Heart right ventricle (tissue), 16 donors: Measurements from ENCODE around the gene PIN1. TPM values are rescaled to one million over a fixed set of nuclear protein-coding genes. Genes with fewer than 3 reads are reported as not detected.
"Not testable (repeated sequence)": the region's sequence is repeated elsewhere in the genome, so short reads cannot be mapped to it uniquely, and the experiment has no call there.

Experiments used
- ATAC-seq, 8 donors: fragments of 200-7000 bp; cut with Tn5 transposase; one replicate each; pipeline ENCODE4 v1.9.1; 2020; ENCODE audit warnings: mild to moderate bottlenecking in 8 of 8, moderate library complexity in 8 of 8, moderate number of reproducible peaks in 1 of 8
- DNase-seq, 2 donors: peaks; one replicate each; pipeline ENCODE4 v3.0.0-alpha.2; 2020
- H3K27ac ChIP-seq, 10 donors: fragments of 200-600 bp; sonication (generic) in 2 of 10; one replicate each; pipeline versions ENCODE4 v1.5.0 to v1.8.0; 2020 to 2022; ENCODE audit warnings: mild to moderate bottlenecking in 3 of 10
- H3K27me3 ChIP-seq, 7 donors: fragments of 200-600 bp; one replicate each; pipeline ENCODE4 v1.8.0; 2021 to 2022; ENCODE audit warnings: mild to moderate bottlenecking in 2 of 7
- H3K36me3 ChIP-seq, 9 donors: fragments of 200-600 bp; sonication (generic) in 1 of 9; one replicate each; pipeline versions ENCODE4 v1.5.0 to v1.8.0; 2020 to 2022; ENCODE audit warnings: mild to moderate bottlenecking in 2 of 9
- H3K4me1 ChIP-seq, 9 donors: fragments of 200-600 bp; sonication (generic) in 1 of 9; one replicate each; pipeline versions ENCODE4 v1.5.0 to v1.8.0; 2020 to 2022; ENCODE audit warnings: mild to moderate bottlenecking in 4 of 9
- H3K4me3 ChIP-seq, 10 donors: fragments of 200-600 bp; sonication (generic) in 2 of 10; one replicate each; pipeline versions ENCODE4 v1.5.0 to v1.8.0; 2020 to 2022; ENCODE audit warnings: mild to moderate bottlenecking in 7 of 10, moderate library complexity in 2 of 10
- H3K9me3 ChIP-seq, 11 donors: fragments of 200-600 bp in 10 of 11; sonication (generic) in 2 of 11; one replicate each; pipeline versions ENCODE4 v1.5.0 to v1.8.0; 2013 to 2022; ENCODE audit warnings: mild to moderate bottlenecking in 2 of 11, control low read depth in 1 of 11, moderate library complexity in 1 of 11
- WGBS, 2 donors: extraction: QIAGEN DNeasy Blood & Tissue Kit; methylation state at CpG; one replicate each; pipeline ENCODE4 v1.1.7; 2013; ENCODE audit warnings: inconsistent platforms in 1 of 2; 5-methylcytosine and 5-hydroxymethylcytosine counted together
- intact Hi-C, 10 donors: fragments of 100-400 bp; cut with DNase I; formaldehyde crosslinking; loops; one replicate each; pipeline versions ENCODE4 v1.11.1 to v1.14.2; 2022
- polyA plus RNA-seq, 2 donors: library from polyadenylated mRNA; stranded (reverse); fragments of 200-250 nt; gene quantifications; one replicate each; pipeline ENCODE4 v1.2.3, GENCODE V29; 2013
- total RNA-seq, 10 donors: library from RNA; stranded (reverse); fragmentation: NEBNext Ultra II Directional in 3 of 10; extraction: Animal tissue kit (Norgen Biotek cat#: 25700) in 3 of 10; gene quantifications; one replicate each; pipeline versions ENCODE4 v1.2.1 to v1.2.4, GENCODE V29; 2021 to 2023
- TF ChIP-seq, protein P1 (sequence below), 9 donors: fragments of 200-600 bp; sonication (generic) in 2 of 9; IDR thresholded peaks; one replicate each; pipeline versions ENCODE4 v1.5.0 to v1.8.0; 2021 to 2022; ENCODE audit warnings: antibody characterized with exemption in 9 of 9, mild to moderate bottlenecking in 5 of 9, moderate library complexity in 1 of 9
- donor health status: Arrhythmogenic right ventricular cardiomyopathy.
- donor health status: ischemic (EF 13 %, LVEDD 7.1; RV severe dilation, severe dysfunction).
- donor health status: healthy with polysubstance abuse.
- donor health status: DM: no; HTN: yes; CAD: no.
- donor health status: DM: no; HTN: no; CAD: no.
- donor health status: ischemic (EF 25% LVEDD 6.9; RV normal size, moderate dysfunction).
- donor health status: ischemic (EF 25% LVEDD 5.7; RV mildly dilated, moderate dysfunction).
- donor health status: healthy.
- donor health status: DM: yes; HTN: yes; CAD: no.
- donor health status: Ischemic cardiomyopathy.
- donor health status: ischemic (EF 35%, LVEDD 5.7; RV mildly dilated, moderate dysfunction).
- donor health status: nonischemic (EF 11% LVEDD 7.7; RV severe dilation, severe dysfunction).
- donor health status: DM: yes; HTN: yes; CAD: no.
- donor health status: PGD.
- donor health status: ischemic (EF 29% LVEDD 5.4; RV normal size, mild dysfunction).
- donor health status: nonischemic (EF 23%, LVEDD 6.1; RV moderate dilation, normal function).

Gene PIN1
- total and polyA plus RNA-seq, 12 donors: 74.6 to 152 (median 90.8) TPM

- Histone ChIP-seq H3K4me1 (peaks cover 3 to 27% (median 22%) of the 10 kb centered on the region in 9 donors), H3K27me3 (no peaks in the 10 kb centered on the region), H3K9me3 (no peaks in the 10 kb centered on the region), H3K36me3 (peaks cover 0 to 15% (median 0%) of the 10 kb centered on the region in 9 donors), H3K27ac (peak within 1 kb of the TSS; percentile 93 to 99 (median 96)), H3K4me3 (peak within 1 kb of the TSS; percentile 76 to 100 (median 97))
- intact Hi-C loops: loop anchor here in 4 of 10 donors (1.0 to 2.0 kb wide), 2 partner anchors 26 to 27 kb away; no protein-coding TSS in a partner anchor
- peak; percentile 100 for DNase-seq
- peak; percentile 94 to 97 (median 95) for ATAC-seq
- TF ChIP-seq, protein P1, sequence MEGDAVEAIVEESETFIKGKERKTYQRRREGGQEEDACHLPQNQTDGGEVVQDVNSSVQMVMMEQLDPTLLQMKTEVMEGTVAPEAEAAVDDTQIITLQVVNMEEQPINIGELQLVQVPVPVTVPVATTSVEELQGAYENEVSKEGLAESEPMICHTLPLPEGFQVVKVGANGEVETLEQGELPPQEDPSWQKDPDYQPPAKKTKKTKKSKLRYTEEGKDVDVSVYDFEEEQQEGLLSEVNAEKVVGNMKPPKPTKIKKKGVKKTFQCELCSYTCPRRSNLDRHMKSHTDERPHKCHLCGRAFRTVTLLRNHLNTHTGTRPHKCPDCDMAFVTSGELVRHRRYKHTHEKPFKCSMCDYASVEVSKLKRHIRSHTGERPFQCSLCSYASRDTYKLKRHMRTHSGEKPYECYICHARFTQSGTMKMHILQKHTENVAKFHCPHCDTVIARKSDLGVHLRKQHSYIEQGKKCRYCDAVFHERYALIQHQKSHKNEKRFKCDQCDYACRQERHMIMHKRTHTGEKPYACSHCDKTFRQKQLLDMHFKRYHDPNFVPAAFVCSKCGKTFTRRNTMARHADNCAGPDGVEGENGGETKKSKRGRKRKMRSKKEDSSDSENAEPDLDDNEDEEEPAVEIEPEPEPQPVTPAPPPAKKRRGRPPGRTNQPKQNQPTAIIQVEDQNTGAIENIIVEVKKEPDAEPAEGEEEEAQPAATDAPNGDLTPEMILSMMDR (IDR thresholded peaks at IDR 0.05): no peak
- WGBS, 2 donors: 0% methylated on average over 82 of the region's 82 CpGs
Observed at GRCh38 chr19:9818734-9819595, 16.2 kb upstream of the PIN1 start, which contains the start of gene FBXL12. Gene FBXL12 (minus strand): TSS chr19:9819079. CDS start chr19:9818813, 266 bp downstream.

GRCh38 chr19:9819596-9819909 is 15.6 kb upstream of the PIN1 start:
- intact Hi-C loops: loop anchor here in 4 of 10 donors (1.0 to 2.0 kb wide), 2 partner anchors 27 kb away; no protein-coding TSS in a partner anchor
- TF ChIP-seq, protein P1 (IDR thresholded peaks at IDR 0.05): no peak

DNA sequence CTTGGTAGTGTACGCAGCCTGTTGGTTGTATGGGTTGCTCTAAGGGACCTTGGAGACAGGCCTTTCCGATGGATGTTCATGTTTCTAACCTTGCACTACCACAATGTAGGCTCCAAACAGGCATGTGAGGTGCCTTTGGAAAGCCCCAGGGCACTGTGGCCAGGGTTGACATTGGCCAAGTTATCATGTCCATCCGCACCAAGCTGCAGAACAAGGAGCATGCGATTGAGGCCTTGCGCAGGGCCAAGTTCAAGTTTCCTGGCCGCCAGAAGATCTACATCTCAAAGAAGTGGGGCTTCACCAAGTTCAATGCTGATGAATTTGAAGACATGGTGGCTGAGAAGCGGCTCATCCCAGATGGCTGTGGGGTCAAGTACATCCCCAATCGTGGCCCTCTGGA is 15.1 kb upstream of the PIN1 start:
- peak overlapping the region; percentile 46 to 99 (median 95) for H3K27ac ChIP-seq
- 95 to 96% methylated on average over 8 of the region's 8 CpGs for WGBS, 2 donors
- peaks cover 0 to 10% (median 0%) of the 10 kb centered on the region in 9 donors for H3K36me3 ChIP-seq
- intact Hi-C loops, H3K27me3 ChIP-seq, H3K9me3 ChIP-seq, DNase-seq, ATAC-seq: not testable (repeated sequence)
- H3K4me3 ChIP-seq: peak overlapping the region in 8 of 10 donors; percentile 76 to 100 (median 94)
- H3K4me1 ChIP-seq: peaks cover 3 to 27% (median 22%) of the 10 kb centered on the region in 9 donors

More at GRCh38 chr19:9819596-9819909, 15.6 kb upstream of the PIN1 start:
- Histone ChIP-seq H3K36me3 (peaks cover 0 to 11% (median 0%) of the 10 kb centered on the region in 9 donors), H3K27ac (peak overlapping the region; percentile 46 to 99 (median 95)), H3K9me3 (no peaks in the 10 kb centered on the region), H3K27me3 (no peaks in the 10 kb centered on the region), H3K4me1 (peaks cover 3 to 27% (median 22%) of the 10 kb centered on the region in 9 donors), H3K4me3 (peak overlapping the region in 8 of 10 donors; percentile 76 to 100 (median 94))
- ATAC-seq: no peak
- no peak for DNase-seq
- WGBS, 2 donors: 1% methylated on average over 21 of the region's 21 CpGs

GRCh38 chr19:9823816-9824215 is 11.3 kb upstream of the PIN1 start:
- no peak overlapping the region for H3K27ac ChIP-seq
- H3K9me3 ChIP-seq: no peaks in the 10 kb centered on the region
- H3K4me3 ChIP-seq: no peak overlapping the region
- no peaks in the 10 kb centered on the region for H3K27me3 ChIP-seq
- TF ChIP-seq, protein P1 (IDR thresholded peaks at IDR 0.05): no peak
- H3K36me3 ChIP-seq: peaks cover 0 to 5% (median 0%) of the 10 kb centered on the region in 9 donors
- 88 to 95% methylated on average over 5 of the region's 5 CpGs for WGBS, 2 donors
- peaks cover 11 to 32% (median 26%) of the 10 kb centered on the region in 9 donors for H3K4me1 ChIP-seq
- intact Hi-C loops: no loop called here
- ATAC-seq (no peak), DNase-seq (no peak)
